GM19372 (cell line): ENCODE measurements around the gene DUS2.

Experiments used
- ATAC-seq: cut with Tn5 transposase; IDR thresholded peaks from one replicate; pipeline ENCODE4 v1.9.1; 2021; ENCODE audit warnings: mild to moderate bottlenecking, low read depth, moderate library complexity; ENCODE audit not compliant: unreplicated experiment

The DUS2 gene

GRCh38 chr16:68040506-68041288 lies 17.6 kb downstream of the DUS2 start:
- no peak for ATAC-seq

- ATAC-seq, result no peak
Observed at GRCh38 chr16:68041783-68042182, 18.7 kb downstream of the DUS2 start.

- no peak for ATAC-seq
Observed at GRCh38 chr16:68046106-68046505, 23.0 kb downstream of the DUS2 start.

- no peak for ATAC-seq
Observed at GRCh38 chr16:68047987-68048386, 24.9 kb downstream of the DUS2 start.

- no peak for ATAC-seq
Observed at GRCh38 chr16:68049449-68049848, 26.4 kb downstream of the DUS2 start.

GRCh38 chr16:68055395-68055794 lies 32.3 kb downstream of the DUS2 start:
- ATAC-seq, result no peak

GRCh38 chr16:68059804-68060203 lies 36.7 kb downstream of the DUS2 start:
- no peak for ATAC-seq

GRCh38 chr16:68061396-68061795 lies 38.3 kb downstream of the DUS2 start:
- ATAC-seq, result no peak

- no peak for ATAC-seq
Observed at GRCh38 chr16:68062910-68063393, 39.9 kb downstream of the DUS2 start.

GRCh38 chr16:68064791-68065365 lies 41.8 kb downstream of the DUS2 start:
- no peak for ATAC-seq

GRCh38 chr16:68065716-68066305 lies 42.7 kb downstream of the DUS2 start:
- no peak for ATAC-seq

GRCh38 chr16:68066763-68067162 lies 43.7 kb downstream of the DUS2 start:
- no peak for ATAC-seq

GRCh38 chr16:68068926-68069325 lies 45.8 kb downstream of the DUS2 start:
- no peak for ATAC-seq

- ATAC-seq, result no peak
Observed at GRCh38 chr16:68069511-68070248, 46.6 kb downstream of the DUS2 start.

GRCh38 chr16:68070249-68070730 lies 47.2 kb downstream of the DUS2 start:
- no peak for ATAC-seq

- no peak for ATAC-seq
Observed at GRCh38 chr16:68070806-68071517, 47.9 kb downstream of the DUS2 start.

GRCh38 chr16:68071518-68071901 lies 48.4 kb downstream of the DUS2 start:
- no peak for ATAC-seq

- no peak for ATAC-seq
Observed at GRCh38 chr16:68072038-68072695, 49.1 kb downstream of the DUS2 start.

- no peak for ATAC-seq
Observed at GRCh38 chr16:68073902-68074760, 51.0 kb downstream of the DUS2 start.
